Astrocyte (in vitro differentiated cells and primary cell): ENCODE results near the gene HNF1B. TPM values are rescaled to one million over a fixed set of nuclear protein-coding genes. Genes with fewer than 3 reads are reported as not detected.

ENCODE experiments used
- DNase-seq: peaks from one replicate; pipeline ENCODE4 v3.0.0-alpha.2; 2010; ENCODE audit warnings: low read depth
- FAIRE-seq: peaks from 2 replicates; lab custom pipeline; 2011; peaks lifted over from hg19 to GRCh38; lab: Jason Lieb, UNC
- H2AFZ ChIP-seq: 2 replicates; pipeline ENCODE4 v1.6.0; 2012; ENCODE audit warnings: low read depth, low read length, inconsistent platforms
- H3K27ac ChIP-seq: 2 replicates; pipeline ENCODE4 v1.5.1; 2011; ENCODE audit warnings: low read depth, low read length, inconsistent platforms
- H3K27me3 ChIP-seq: 2 replicates; pipeline ENCODE4 v1.6.0; 2011; ENCODE audit warnings: low read length, inconsistent platforms; ENCODE audit not compliant: insufficient read depth
- H3K36me3 ChIP-seq: 2 replicates; pipeline ENCODE4 v1.5.1; 2011; ENCODE audit warnings: low read length, inconsistent platforms; ENCODE audit not compliant: insufficient read depth
- H3K4me1 ChIP-seq: 2 replicates; pipeline ENCODE4 v1.5.1; 2011; ENCODE audit warnings: low read length, inconsistent platforms; ENCODE audit not compliant: insufficient read depth
- H3K4me2 ChIP-seq: 2 replicates; pipeline ENCODE4 v1.6.0; 2012; ENCODE audit warnings: low read length, inconsistent platforms
- H3K4me3 ChIP-seq: 2 replicates; pipeline ENCODE4 v1.5.1; 2011; ENCODE audit warnings: low read depth, mild to moderate bottlenecking, low read length, inconsistent platforms; ENCODE audit not compliant: insufficient read depth
- H3K79me2 ChIP-seq: 2 replicates; pipeline ENCODE4 v1.6.0; 2012; ENCODE audit warnings: mild to moderate bottlenecking, low read length, inconsistent platforms; ENCODE audit not compliant: insufficient read depth
- H3K9ac ChIP-seq: 2 replicates; pipeline ENCODE4 v1.6.0; 2012; ENCODE audit warnings: mild to moderate bottlenecking, low read length, inconsistent platforms
- H3K9me3 ChIP-seq: 2 replicates; pipeline ENCODE4 v1.5.1; 2012; ENCODE audit warnings: low read depth, mild to moderate bottlenecking, low read length, inconsistent platforms; ENCODE audit not compliant: insufficient read depth
- H4K20me1 ChIP-seq: 2 replicates; pipeline ENCODE4 v1.6.0; 2012; ENCODE audit warnings: low read length, inconsistent platforms; ENCODE audit not compliant: insufficient read depth
- H3K27ac Mint-ChIP-seq: one replicate; pipeline ENCODE4 v1.8.0; 2021; ENCODE audit warnings: mild to moderate bottlenecking, mixed read lengths; ENCODE audit not compliant: unreplicated experiment
- H3K27me3 Mint-ChIP-seq: one replicate; pipeline ENCODE4 v1.8.0; 2021; ENCODE audit warnings: low read depth, mixed read lengths; ENCODE audit not compliant: unreplicated experiment
- H3K36me3 Mint-ChIP-seq: one replicate; pipeline ENCODE4 v1.8.0; 2021; ENCODE audit warnings: low read depth, mixed read lengths; ENCODE audit not compliant: unreplicated experiment
- H3K4me1 Mint-ChIP-seq: one replicate; pipeline ENCODE4 v1.8.0; 2021; ENCODE audit warnings: low read depth, mixed read lengths; ENCODE audit not compliant: unreplicated experiment
- H3K4me3 Mint-ChIP-seq: one replicate; pipeline ENCODE4 v1.8.0; 2021; ENCODE audit warnings: mild to moderate bottlenecking, moderate library complexity, mixed read lengths; ENCODE audit not compliant: unreplicated experiment
- H3K9me3 Mint-ChIP-seq: one replicate; pipeline ENCODE4 v1.8.0; 2021; ENCODE audit warnings: mild to moderate bottlenecking, mixed read lengths; ENCODE audit not compliant: unreplicated experiment
- CTCF ChIP-seq: IDR thresholded peaks from 2 replicates; pipeline ENCODE4 v1.5.1; 2011; ENCODE audit warnings: low read depth, mild to moderate bottlenecking, inconsistent platforms, low read length, moderate library complexity; ENCODE audit not compliant: insufficient read depth
- EZH2 ChIP-seq: IDR thresholded peaks from 2 replicates; pipeline ENCODE4 v1.6.1; 2012; ENCODE audit warnings: mild to moderate bottlenecking, low read length, inconsistent platforms; ENCODE audit not compliant: insufficient read depth
- total RNA-seq: library from RNA; stranded (reverse); gene quantifications from 2 replicates; pipeline ENCODE4 v1.2.1, GENCODE V29; 2021

Gene HNF1B
- total RNA-seq, 1 donor from 2014 or later = 15.6 TPM

GRCh38 chr17:37725021-37725595, 19.8 kb downstream of the HNF1B start:
- no peak overlapping the region for H3K4me2 ChIP-seq
- no peak overlapping the region for H2AFZ ChIP-seq
- H3K4me3 ChIP-seq = no peak overlapping the region
- no peak for DNase-seq
- H3K36me3 ChIP-seq = no peaks in the 10 kb centered on the region
- H3K9ac ChIP-seq = no peak overlapping the region
- H3K27ac ChIP-seq = no peak overlapping the region
- no peaks in the 10 kb centered on the region for H4K20me1 ChIP-seq
- Mint-ChIP-seq H3K36me3 (peaks cover 17% of the 10 kb centered on the region), H3K27ac (no peak overlapping the region), H3K27me3 (peaks cover 14% of the 10 kb centered on the region), H3K9me3 (peaks cover 4% of the 10 kb centered on the region), H3K4me3 (no peak overlapping the region), H3K4me1 (no peaks in the 10 kb centered on the region)
- no peaks in the 10 kb centered on the region for H3K9me3 ChIP-seq
- no peaks in the 10 kb centered on the region for H3K4me1 ChIP-seq
- H3K27me3 ChIP-seq = no peaks in the 10 kb centered on the region
- FAIRE-seq = no peak
- no peaks in the 10 kb centered on the region for H3K79me2 ChIP-seq
- TF ChIP-seq EZH2 = no peak
- no peak for TF ChIP-seq CTCF

GRCh38 chr17:37720989-37721388, 23.9 kb downstream of the HNF1B start:
- Mint-ChIP-seq H3K27ac (no peak overlapping the region), H3K4me3 (no peak overlapping the region), H3K4me1 (peaks cover 23% of the 10 kb centered on the region), H3K9me3 (peaks cover 3% of the 10 kb centered on the region), H3K27me3 (no peaks in the 10 kb centered on the region), H3K36me3 (peaks cover 13% of the 10 kb centered on the region)
- TF ChIP-seq EZH2 (no peak), CTCF (no peak)
- H3K27ac ChIP-seq = no peak overlapping the region
- no peaks in the 10 kb centered on the region for H3K9me3 ChIP-seq
- H3K4me2 ChIP-seq = no peak overlapping the region
- H3K27me3 ChIP-seq = no peaks in the 10 kb centered on the region
- DNase-seq (no peak), FAIRE-seq (no peak)
- no peak overlapping the region for H2AFZ ChIP-seq
- no peak overlapping the region for H3K4me3 ChIP-seq
- H3K4me1 ChIP-seq = peaks cover 20% of the 10 kb centered on the region
- no peaks in the 10 kb centered on the region for H3K79me2 ChIP-seq
- H3K36me3 ChIP-seq = no peaks in the 10 kb centered on the region
- H4K20me1 ChIP-seq = no peaks in the 10 kb centered on the region
- no peak overlapping the region for H3K9ac ChIP-seq

- Histone ChIP-seq H3K36me3 (no peaks in the 10 kb centered on the region), H3K79me2 (no peaks in the 10 kb centered on the region), H3K4me2 (no peak overlapping the region), H2AFZ (no peak overlapping the region), H3K27ac (no peak overlapping the region), H3K9ac (no peak overlapping the region), H3K4me3 (no peak overlapping the region), H3K9me3 (no peaks in the 10 kb centered on the region), H3K27me3 (no peaks in the 10 kb centered on the region), H4K20me1 (no peaks in the 10 kb centered on the region), H3K4me1 (peaks cover 20% of the 10 kb centered on the region)
- peaks cover 13% of the 10 kb centered on the region for H3K36me3 Mint-ChIP-seq
- no peak for TF ChIP-seq CTCF
- no peak for TF ChIP-seq EZH2
- H3K27ac Mint-ChIP-seq = no peak overlapping the region
- H3K27me3 Mint-ChIP-seq = no peaks in the 10 kb centered on the region
- DNase-seq = no peak
- H3K4me1 Mint-ChIP-seq = peaks cover 25% of the 10 kb centered on the region
- H3K9me3 Mint-ChIP-seq = peaks cover 3% of the 10 kb centered on the region
- FAIRE-seq = no peak
- H3K4me3 Mint-ChIP-seq = no peak overlapping the region
These were observed 25.0 kb downstream of the HNF1B start for GRCh38 chr17:37719866-37720265.
